IMR-90 (cell line): ENCODE data around the gene ATP1A3. TPM values are rescaled to one million over a fixed set of nuclear protein-coding genes. Genes with fewer than 3 reads are reported as not detected.

Experiments used
- ATAC-seq: fragments of 200-7000 bp; cut with Tn5 transposase; 2 replicates; pipeline ENCODE4 v1.9.1; 2020; ENCODE audit warnings: low read depth, mild to moderate bottlenecking, moderate library complexity
- BruUV-seq: library from RNA; stranded (reverse); fragments of 400-500 nt; replicated peaks from 2 replicates; lab custom pipeline; 2021; lab: Mats Ljungman, UMichigan
- CTCF ChIA-PET: fragments of 300-600 bp; formaldehyde crosslinking; extraction: SDS; loops from one replicate; lab custom pipeline; 2021; ENCODE audit warnings: antibody characterized with exemption; lab: Yijun Ruan, JAX
- POLR2A ChIA-PET: fragments of 300-600 bp; sonication (Branson Sonifier 250); formaldehyde crosslinking; loops from one replicate; lab custom pipeline; 2022; ENCODE audit warnings: antibody characterized with exemption; ENCODE audit not compliant: unreplicated experiment; lab: Charles Lee
- DNase-seq: peaks from one replicate; pipeline ENCODE4 v3.0.0; 2013
- H2AFZ ChIP-seq: replicated peaks from 2 replicates; pipeline ENCODE3; 2013; ENCODE audit warnings: low read length, mild to moderate bottlenecking; ENCODE audit not compliant: poor library complexity
- H2AK5ac ChIP-seq: 2 replicates; pipeline ENCODE4 v1.6.1; 2013; ENCODE audit warnings: low read depth, low read length, inconsistent platforms
- H2AK9ac ChIP-seq: replicated peaks from 2 replicates; pipeline ENCODE3; 2013; ENCODE audit warnings: mild to moderate bottlenecking, low read depth, low read length, moderate library complexity; ENCODE audit not compliant: poor library complexity
- H2BK120ac ChIP-seq: 2 replicates; pipeline ENCODE4 v1.6.1; 2013; ENCODE audit warnings: low read depth, low read length, inconsistent platforms
- H2BK15ac ChIP-seq: 3 replicates; pipeline ENCODE4 v1.6.1; 2013; ENCODE audit warnings: low read depth, low read length, inconsistent platforms
- H2BK20ac ChIP-seq: 2 replicates; pipeline ENCODE4 v1.6.1; 2013; ENCODE audit warnings: low read depth, mild to moderate bottlenecking, inconsistent platforms, low read length, moderate library complexity
- H2BK5ac ChIP-seq: 2 replicates; pipeline ENCODE4 v1.6.1; 2013; ENCODE audit warnings: mild to moderate bottlenecking, low read depth, low read length, inconsistent platforms; ENCODE audit not compliant: poor library complexity, severe bottlenecking
- H3K14ac ChIP-seq: replicated peaks from 2 replicates; pipeline ENCODE4 v1.6.1; 2013; ENCODE audit warnings: low read depth, low read length, inconsistent platforms
- H3K18ac ChIP-seq: 2 replicates; pipeline ENCODE4 v1.6.1; 2013; ENCODE audit warnings: low read depth, low read length, control low read depth
- H3K23ac ChIP-seq: 2 replicates; pipeline ENCODE4 v1.6.1; 2013; ENCODE audit warnings: low read depth, low read length, inconsistent platforms
- H3K27ac ChIP-seq: 2 replicates; pipeline ENCODE4 v1.5.1; 2013; ENCODE audit warnings: mild to moderate bottlenecking, control low read depth, low read length; ENCODE audit not compliant: insufficient read depth
- H3K27me3 ChIP-seq: 2 replicates; pipeline ENCODE4 v1.6.1; 2013; ENCODE audit warnings: low read length; ENCODE audit not compliant: control insufficient read depth, insufficient read depth
- H3K36me3 ChIP-seq: 2 replicates; pipeline ENCODE4 v1.6.1; 2013; ENCODE audit warnings: low read length, mixed read lengths; ENCODE audit not compliant: control insufficient read depth, insufficient read depth
- H3K4ac ChIP-seq: 2 replicates; pipeline ENCODE4 v1.6.1; 2013; ENCODE audit warnings: low read depth, low read length, inconsistent platforms
- H3K4me1 ChIP-seq: 2 replicates; pipeline ENCODE4 v1.6.1; 2013; ENCODE audit warnings: low read length, mixed read lengths; ENCODE audit not compliant: control insufficient read depth, insufficient read depth
- H3K4me2 ChIP-seq: 2 replicates; pipeline ENCODE4 v1.6.1; 2013; ENCODE audit warnings: low read depth, mild to moderate bottlenecking, control low read depth, low read length, moderate library complexity
- H3K4me3 ChIP-seq: 2 replicates; pipeline ENCODE4 v1.5.1; 2013; ENCODE audit warnings: low read depth, mild to moderate bottlenecking, control low read depth, low read length, moderate library complexity; ENCODE audit not compliant: insufficient read depth
- H3K56ac ChIP-seq: 2 replicates; pipeline ENCODE4 v1.6.1; 2013; ENCODE audit warnings: low read length, inconsistent platforms; ENCODE audit not compliant: insufficient read depth; ENCODE audit errors: extremely low read depth
- H3K79me1 ChIP-seq, 2 experiments: 2 replicates each; pipeline ENCODE4 v1.6.1; 2013; ENCODE audit warnings: low read length in 2 of 2, inconsistent platforms in 1 of 2, low read depth in 1 of 2
- H3K9ac ChIP-seq: 2 replicates; pipeline ENCODE4 v1.6.1; 2013; ENCODE audit warnings: low read depth, low read length, control low read depth
- H3K9me1 ChIP-seq: 2 replicates; pipeline ENCODE4 v1.6.1; 2013; ENCODE audit warnings: low read length, inconsistent platforms; ENCODE audit not compliant: insufficient read depth
- H3K9me3 ChIP-seq: 2 replicates; pipeline ENCODE4 v1.6.1; 2013; ENCODE audit warnings: low read length; ENCODE audit not compliant: control insufficient read depth, insufficient read depth
- H4K20me1 ChIP-seq: 2 replicates; pipeline ENCODE4 v1.6.1; 2013; ENCODE audit warnings: low read length, inconsistent platforms; ENCODE audit not compliant: insufficient read depth
- H4K5ac ChIP-seq: 2 replicates; pipeline ENCODE4 v1.6.1; 2013; ENCODE audit warnings: mild to moderate bottlenecking, low read depth, low read length, control low read depth
- H4K8ac ChIP-seq, 2 experiments: 2 replicates each; pipeline ENCODE4 v1.6.1; 2013; ENCODE audit warnings: low read depth in 2 of 2, low read length in 2 of 2, control low read depth in 1 of 2, inconsistent platforms in 1 of 2
- H4K91ac ChIP-seq: 2 replicates; pipeline ENCODE4 v1.6.1; 2013; ENCODE audit warnings: low read depth, low read length, inconsistent platforms; ENCODE audit not compliant: insufficient read depth
- BHLHE40 ChIP-seq: fragments of 150-350 bp; IDR thresholded peaks from 2 replicates; pipeline ENCODE4 v1.6.1; 2016; ENCODE audit warnings: mild to moderate bottlenecking, low read depth, low read length
- CEBPB ChIP-seq: IDR thresholded peaks from 2 replicates; pipeline ENCODE4 v1.6.1; 2012; ENCODE audit warnings: low read depth, low read length, improper control_type of control experiment
- CHD1 ChIP-seq: IDR thresholded peaks from 2 replicates; pipeline ENCODE4 v1.6.1; 2012; ENCODE audit warnings: low read depth, low read length, improper control_type of control experiment
- CTCF ChIP-seq: conservative IDR thresholded peaks from 2 replicates; pipeline ENCODE4 v1.5.1; 2012; ENCODE audit warnings: mild to moderate bottlenecking, low read depth, low read length, improper control_type of control experiment
- ELK1 ChIP-seq: fragments of 150-350 bp; IDR thresholded peaks from 2 replicates; pipeline ENCODE4 v1.6.1; 2016; ENCODE audit warnings: low read depth, mild to moderate bottlenecking, low read length, moderate library complexity, borderline replicate concordance
- FOS ChIP-seq: fragments of 150-350 bp; IDR thresholded peaks from 2 replicates; pipeline ENCODE4 v1.6.1; 2016; ENCODE audit warnings: low read depth, low read length
- MAFK ChIP-seq: IDR thresholded peaks from 2 replicates; pipeline ENCODE4 v1.6.1; 2012; ENCODE audit warnings: low read depth, low read length, improper control_type of control experiment
- MAZ ChIP-seq: IDR thresholded peaks from 2 replicates; pipeline ENCODE4 v1.6.1; 2012; ENCODE audit warnings: low read depth, mild to moderate bottlenecking, low read length, improper control_type of control experiment, moderate library complexity, borderline replicate concordance
- MXI1 ChIP-seq: IDR thresholded peaks from 2 replicates; pipeline ENCODE4 v1.6.1; 2012; ENCODE audit warnings: low read depth, mild to moderate bottlenecking, low read length, moderate library complexity, borderline replicate concordance
- NFE2L2 ChIP-seq: fragments of 150-350 bp; IDR thresholded peaks from 2 replicates; pipeline ENCODE4 v1.6.1; 2016; ENCODE audit warnings: low read depth, mild to moderate bottlenecking, low read length
- POLR2A ChIP-seq: IDR thresholded peaks from 2 replicates; pipeline ENCODE4 v1.6.1; 2012; ENCODE audit warnings: mild to moderate bottlenecking, low read depth, low read length
- RAD21 ChIP-seq: IDR thresholded peaks from 2 replicates; pipeline ENCODE4 v1.6.1; 2012; ENCODE audit warnings: low read length, improper control_type of control experiment
- RCOR1 ChIP-seq: IDR thresholded peaks from 2 replicates; pipeline ENCODE4 v1.6.1; 2012; ENCODE audit warnings: mild to moderate bottlenecking, low read length, improper control_type of control experiment; ENCODE audit not compliant: insufficient replicate concordance
- RFX5 ChIP-seq: IDR thresholded peaks from 2 replicates; pipeline ENCODE4 v1.8.0; 2012; ENCODE audit warnings: low read depth, mild to moderate bottlenecking, low read length, moderate library complexity
- SMC3 ChIP-seq: fragments of 150-350 bp; IDR thresholded peaks from 2 replicates; pipeline ENCODE4 v1.6.1; 2016; ENCODE audit warnings: low read depth, mild to moderate bottlenecking, antibody characterized with exemption, low read length, moderate library complexity
- USF2 ChIP-seq: fragments of 150-350 bp; IDR thresholded peaks from 2 replicates; pipeline ENCODE4 v1.6.1; 2017; ENCODE audit warnings: mild to moderate bottlenecking, antibody characterized with exemption, low read length, low read depth
- WGBS, 2 experiments: methylation state at CpG; one replicate each; pipeline versions ENCODE4 v1.1.5 to v1.1.7; 2013; ENCODE audit warnings: missing lambda C conversion rate in 2 of 2; ENCODE audit not compliant: insufficient read length in 1 of 2; ENCODE audit errors: extremely low coverage in 2 of 2; 5-methylcytosine and 5-hydroxymethylcytosine counted together
- dilution Hi-C: fragments of 300-500 bp; cut with HindIII; formaldehyde crosslinking; loops from one replicate; pipeline ENCODE4 v1.14.3; 2018; ENCODE audit warnings: low sequenced_read_pairs; ENCODE audit not compliant: unreplicated experiment
- in situ Hi-C: fragments of 300-500 bp; cut with MboI; formaldehyde crosslinking; loops from 3 replicates; pipeline ENCODE4 v1.14.3; 2019; ENCODE audit warnings: low sequenced_read_pairs, inconsistent platforms, mixed read lengths
- intact Hi-C: fragments of 100-400 bp; cut with micrococcal nuclease; formaldehyde crosslinking; loops from 2 replicates; pipeline ENCODE4 v1.10.0; 2022
- polyA plus RNA-seq, 3 experiments: library from polyadenylated mRNA; depleted of rRNA; stranded (reverse); fragments of >200 nt; gene quantifications; 2 replicates each; pipeline ENCODE4 v1.2.3, GENCODE V29; 2012; ENCODE audit warnings: low replicate concordance in 1 of 3
- total RNA-seq: library from RNA; depleted of rRNA; stranded (reverse); fragments of >200 nt; gene quantifications from 2 replicates; pipeline ENCODE4 v1.2.3, GENCODE V29; 2012

The ATP1A3 gene
- total and polyA plus RNA-seq, 2 of the 4 experiments (the other 2 are of a cell fraction), result under 0.01 to 0.12 TPM

GRCh38 chr19:41932720-41933332 is 61.2 kb downstream of the ATP1A3 start:
- no peak overlapping the region for H2BK120ac ChIP-seq
- intact Hi-C loops, result loop anchor here (5.0 kb wide), 1 partner anchor 51 kb away; the partner anchor contains the start of gene ARHGEF1
- in situ Hi-C loops, result no loop called here
- H2BK5ac ChIP-seq, result no peak overlapping the region
- H3K23ac ChIP-seq, result no peak overlapping the region
- no peak for DNase-seq
- H3K4me1 ChIP-seq, result peaks cover 17% of the 10 kb centered on the region
- BruUV-seq, result no TSS peak
- TF ChIP-seq MXI1 (no peak), MAZ (no peak), SMC3 (no peak), POLR2A (no peak), NFE2L2 (no peak), CTCF (no peak), USF2 (no peak), CHD1 (no peak), ELK1 (no peak), BHLHE40 (no peak), RCOR1 (no peak), RFX5 (no peak), FOS (no peak), CEBPB (no peak), MAFK (no peak), RAD21 (no peak)
- H2BK15ac ChIP-seq, result no peak overlapping the region
- no peak overlapping the region for H3K56ac ChIP-seq
- no peak overlapping the region for H3K4me3 ChIP-seq
- H3K9me1 ChIP-seq, result no peaks in the 10 kb centered on the region; the same call in 1 of the 2 replicates
- H3K9me3 ChIP-seq, result no peaks in the 10 kb centered on the region
- peaks cover 73% of the 10 kb centered on the region for H3K27me3 ChIP-seq
- no peak overlapping the region for H4K5ac ChIP-seq
- H3K9ac ChIP-seq, result no peak overlapping the region
- CTCF ChIA-PET, result no interaction called here
- H4K20me1 ChIP-seq, result peaks cover 10% of the 10 kb centered on the region
- dilution Hi-C loops, result no loop called here
- H3K14ac ChIP-seq, result no peak overlapping the region
- H3K4me2 ChIP-seq, result no peak overlapping the region
- ATAC-seq, result 0 out of 2 replicates have a peak, but pooled peaks have one; percentile 9
- no peak overlapping the region for H2BK20ac ChIP-seq
- no peak overlapping the region for H3K27ac ChIP-seq
- H3K4ac ChIP-seq, result no peak overlapping the region
- H2AK5ac ChIP-seq, result no peak overlapping the region
- H2AK9ac ChIP-seq, result peak overlapping the region; percentile 55
- no peak overlapping the region for H3K18ac ChIP-seq
- peak overlapping the region; percentile 62 for H2AFZ ChIP-seq
- no peaks in the 10 kb centered on the region for H3K36me3 ChIP-seq
- no peak overlapping the region for H4K91ac ChIP-seq
- POLR2A ChIA-PET, result no interaction called here
- H4K8ac ChIP-seq, result no peak overlapping the region
- WGBS, 2 experiments, result 16% methylated on average over 8 of the region's 29 CpGs; no CpG with 5 or more reads in 1 of the 2 experiments
- no peaks in the 10 kb centered on the region for H3K79me1 ChIP-seq
